Measurements from ENCODE around the gene DYRK1B. TPM values are rescaled to one million over a fixed set of nuclear protein-coding genes. Genes with fewer than 3 reads are reported as not detected.

Gene DYRK1B
- total and polyA plus RNA-seq, 2 experiments from 2014 or later = 6.5 to 8.6 TPM

- H3F3A ChIP-seq (replicated peaks; ENCODE audit: low read depth) = no peaks in the 10 kb centered on the region
- ATAC-seq (peak; percentile 98), DNase-seq (ENCODE audit: low spot score) (peak; percentile 91)
These were observed 36.4 kb upstream of the DYRK1B start for GRCh38 chr19:39870171-39870971.

DNA sequence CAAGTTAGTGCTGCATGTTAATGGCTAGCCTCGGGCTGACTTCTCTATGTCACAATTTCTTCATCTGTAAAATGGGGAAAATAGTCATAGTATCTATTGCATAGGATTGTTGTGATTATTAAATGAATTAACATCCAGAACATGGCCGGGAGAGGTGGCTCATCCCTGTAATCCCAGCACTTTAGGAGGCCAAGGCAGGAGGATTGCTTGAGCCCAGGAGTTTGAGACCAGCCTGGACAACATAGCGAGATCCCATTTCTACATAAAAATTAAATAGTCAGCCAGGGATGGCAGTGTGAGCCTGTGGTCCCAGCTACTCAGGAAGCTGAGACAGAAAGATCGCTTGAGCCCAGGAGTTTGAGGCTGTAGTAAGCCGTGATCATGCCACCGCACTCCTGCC, 34.0 kb upstream of the DYRK1B start:
- H3K79me2 ChIP-seq (replicated peaks; ENCODE audit: insufficient read depth) = no peaks in the 10 kb centered on the region
- no peak overlapping the region for H3K4me2 ChIP-seq
- no peaks in the 10 kb centered on the region for H3K9me2 ChIP-seq (ENCODE audit: insufficient read depth)
- Mint-ChIP-seq H3K27ac (no peak overlapping the region), H3K4me3 (no peak overlapping the region), H3K36me3 (ENCODE audit: low read depth) (no peaks in the 10 kb centered on the region), H3K4me1 (peaks cover 8% of the 10 kb centered on the region), H3K9me3 (no peaks in the 10 kb centered on the region), H3K27me3 (ENCODE audit: insufficient read depth, low read depth, poor library complexity) (peaks cover 8% of the 10 kb centered on the region)
- no peaks in the 10 kb centered on the region for H3K4me1 ChIP-seq (ENCODE audit: insufficient read depth)
- no peaks in the 10 kb centered on the region for H3F3A ChIP-seq (replicated peaks; ENCODE audit: low read depth)
- H3K4me3 ChIP-seq = no peak overlapping the region
- H4K20me1 ChIP-seq (replicated peaks; ENCODE audit: insufficient read depth) = no peaks in the 10 kb centered on the region
- no peak for ATAC-seq
- no peaks in the 10 kb centered on the region for H3K36me3 ChIP-seq (ENCODE audit: insufficient read depth)
- no peak overlapping the region for H3K27ac ChIP-seq (ENCODE audit: low read depth)
- DNase-seq (ENCODE audit: low spot score) = no peak
- no peak overlapping the region for H2AFZ ChIP-seq
- no peaks in the 10 kb centered on the region for H3K27me3 ChIP-seq (ENCODE audit: insufficient read depth)
- no peak for TF ChIP-seq ZNF462 (CRISPR knock-in tag; IDR thresholded peaks at IDR 0.05)

More at GRCh38 chr19:39870171-39870971, 36.4 kb upstream of the DYRK1B start:
- Mint-ChIP-seq H3K4me1 (peaks cover 8% of the 10 kb centered on the region), H3K27ac (no peak overlapping the region; the same call in 1 of the 2 replicates), H3K9me3 (no peaks in the 10 kb centered on the region), H3K4me3 (peak overlapping the region; percentile 49), H3K27me3 (ENCODE audit: insufficient read depth, low read depth, poor library complexity) (peaks cover 6% of the 10 kb centered on the region), H3K36me3 (ENCODE audit: low read depth) (no peaks in the 10 kb centered on the region)
- TF ChIP-seq NANOG (IDR thresholded peaks at IDR 0.05; ENCODE audit: borderline replicate concordance) (no peak), EZH2phosphoT487 (IDR thresholded peaks at IDR 0.05; ENCODE audit: unreplicated experiment) (no peak), STAT1 (IDR thresholded peaks at IDR 0.05; ENCODE audit: unreplicated experiment) (no peak), ZNF331 (CRISPR knock-in tag; IDR thresholded peaks at IDR 0.05; ENCODE audit: low read depth) (no peak), POLR2AphosphoS5 (IDR thresholded peaks at IDR 0.05; ENCODE audit: low read depth) (no peak), CREB1 (CRISPR knock-in tag; IDR thresholded peaks at IDR 0.05; ENCODE audit: low read depth) (no peak), EZH2 (IDR thresholded peaks at IDR 0.05; ENCODE audit: low read depth, unreplicated experiment) (no peak)
- TF ChIP-seq, protein P1, sequence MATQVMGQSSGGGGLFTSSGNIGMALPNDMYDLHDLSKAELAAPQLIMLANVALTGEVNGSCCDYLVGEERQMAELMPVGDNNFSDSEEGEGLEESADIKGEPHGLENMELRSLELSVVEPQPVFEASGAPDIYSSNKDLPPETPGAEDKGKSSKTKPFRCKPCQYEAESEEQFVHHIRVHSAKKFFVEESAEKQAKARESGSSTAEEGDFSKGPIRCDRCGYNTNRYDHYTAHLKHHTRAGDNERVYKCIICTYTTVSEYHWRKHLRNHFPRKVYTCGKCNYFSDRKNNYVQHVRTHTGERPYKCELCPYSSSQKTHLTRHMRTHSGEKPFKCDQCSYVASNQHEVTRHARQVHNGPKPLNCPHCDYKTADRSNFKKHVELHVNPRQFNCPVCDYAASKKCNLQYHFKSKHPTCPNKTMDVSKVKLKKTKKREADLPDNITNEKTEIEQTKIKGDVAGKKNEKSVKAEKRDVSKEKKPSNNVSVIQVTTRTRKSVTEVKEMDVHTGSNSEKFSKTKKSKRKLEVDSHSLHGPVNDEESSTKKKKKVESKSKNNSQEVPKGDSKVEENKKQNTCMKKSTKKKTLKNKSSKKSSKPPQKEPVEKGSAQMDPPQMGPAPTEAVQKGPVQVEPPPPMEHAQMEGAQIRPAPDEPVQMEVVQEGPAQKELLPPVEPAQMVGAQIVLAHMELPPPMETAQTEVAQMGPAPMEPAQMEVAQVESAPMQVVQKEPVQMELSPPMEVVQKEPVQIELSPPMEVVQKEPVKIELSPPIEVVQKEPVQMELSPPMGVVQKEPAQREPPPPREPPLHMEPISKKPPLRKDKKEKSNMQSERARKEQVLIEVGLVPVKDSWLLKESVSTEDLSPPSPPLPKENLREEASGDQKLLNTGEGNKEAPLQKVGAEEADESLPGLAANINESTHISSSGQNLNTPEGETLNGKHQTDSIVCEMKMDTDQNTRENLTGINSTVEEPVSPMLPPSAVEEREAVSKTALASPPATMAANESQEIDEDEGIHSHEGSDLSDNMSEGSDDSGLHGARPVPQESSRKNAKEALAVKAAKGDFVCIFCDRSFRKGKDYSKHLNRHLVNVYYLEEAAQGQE (IDR thresholded peaks at IDR 0.05; ENCODE audit: unreplicated experiment) = no peak
- TF ChIP-seq, protein P2, sequence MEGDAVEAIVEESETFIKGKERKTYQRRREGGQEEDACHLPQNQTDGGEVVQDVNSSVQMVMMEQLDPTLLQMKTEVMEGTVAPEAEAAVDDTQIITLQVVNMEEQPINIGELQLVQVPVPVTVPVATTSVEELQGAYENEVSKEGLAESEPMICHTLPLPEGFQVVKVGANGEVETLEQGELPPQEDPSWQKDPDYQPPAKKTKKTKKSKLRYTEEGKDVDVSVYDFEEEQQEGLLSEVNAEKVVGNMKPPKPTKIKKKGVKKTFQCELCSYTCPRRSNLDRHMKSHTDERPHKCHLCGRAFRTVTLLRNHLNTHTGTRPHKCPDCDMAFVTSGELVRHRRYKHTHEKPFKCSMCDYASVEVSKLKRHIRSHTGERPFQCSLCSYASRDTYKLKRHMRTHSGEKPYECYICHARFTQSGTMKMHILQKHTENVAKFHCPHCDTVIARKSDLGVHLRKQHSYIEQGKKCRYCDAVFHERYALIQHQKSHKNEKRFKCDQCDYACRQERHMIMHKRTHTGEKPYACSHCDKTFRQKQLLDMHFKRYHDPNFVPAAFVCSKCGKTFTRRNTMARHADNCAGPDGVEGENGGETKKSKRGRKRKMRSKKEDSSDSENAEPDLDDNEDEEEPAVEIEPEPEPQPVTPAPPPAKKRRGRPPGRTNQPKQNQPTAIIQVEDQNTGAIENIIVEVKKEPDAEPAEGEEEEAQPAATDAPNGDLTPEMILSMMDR (conservative IDR thresholded peaks at IDR 0.05; ENCODE audit: low read depth in 2 of 2) = no peak
- Histone ChIP-seq H2AFZ (peak overlapping the region; percentile 85), H3K4me2 (peak overlapping the region; percentile 55; the same call in 1 of the 2 replicates), H4K20me1 (replicated peaks; ENCODE audit: insufficient read depth) (no peaks in the 10 kb centered on the region), H3K79me2 (replicated peaks; ENCODE audit: insufficient read depth) (no peaks in the 10 kb centered on the region), H3K27me3 (ENCODE audit: insufficient read depth) (no peaks in the 10 kb centered on the region), H3K9me2 (ENCODE audit: insufficient read depth) (no peaks in the 10 kb centered on the region), H3K4me3 (peak overlapping the region; percentile 39; the same call in 1 of the 2 replicates), H3K4me1 (ENCODE audit: insufficient read depth) (no peaks in the 10 kb centered on the region), H3K27ac (ENCODE audit: low read depth) (no peak overlapping the region), H3K36me3 (ENCODE audit: insufficient read depth) (no peaks in the 10 kb centered on the region)

Measured in GM23338 (cell line).